Body of pancreas (tissue), 4 donors: ENCODE measurements around the gene GRB2.

Experiments used
- POLR2A ChIP-seq, 3 donors: fragments of 450-650 bp; IDR thresholded peaks; one replicate each; pipeline ENCODE4 v1.6.1; 2016; ENCODE audit warnings: antibody characterized with exemption in 3 of 3, mild to moderate bottlenecking in 2 of 3
- TF ChIP-seq, protein P1 (sequence below), 7 experiments: fragments of 450-650 bp in 4 of 7; fragments of 200-600 bp in 3 of 7; sonication (generic) in 3 of 7; IDR thresholded peaks; one replicate each; pipeline ENCODE4 v1.5.1; 2016 to 2019; ENCODE audit warnings: antibody characterized with exemption in 7 of 7

DNA sequence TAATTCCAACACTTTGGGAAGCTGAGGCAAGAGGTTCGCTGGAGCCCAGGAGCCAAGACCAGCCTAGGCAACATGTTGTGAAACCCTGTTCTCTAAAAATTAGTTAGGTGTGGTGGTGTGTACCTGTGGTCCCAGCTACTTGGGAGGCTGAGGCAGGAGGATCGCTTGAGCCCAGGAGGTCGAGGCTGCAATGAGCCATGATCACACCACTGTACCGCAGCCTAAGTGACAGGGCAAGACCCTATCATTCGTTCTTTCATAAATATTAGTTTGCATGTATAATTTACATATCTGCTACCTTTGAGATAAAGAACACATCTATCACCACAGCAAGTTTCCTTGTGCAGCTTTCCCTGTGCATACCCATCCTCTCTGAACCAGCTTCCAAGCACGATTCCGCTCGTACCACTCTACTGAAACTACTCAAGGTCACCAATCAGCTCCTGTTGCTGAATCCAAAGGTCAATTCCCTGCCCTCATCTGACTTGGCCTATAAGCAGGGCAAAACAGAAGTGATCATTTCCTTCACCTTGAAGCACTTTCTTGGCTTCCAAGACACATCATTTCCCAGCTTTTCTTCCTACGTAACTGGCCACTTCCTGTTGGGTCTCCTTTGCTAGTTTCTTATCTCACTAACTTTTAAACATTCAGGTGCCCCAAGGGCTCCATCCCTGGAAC is 49.1 kb downstream of the GRB2 start:
- TF ChIP-seq, protein P1, sequence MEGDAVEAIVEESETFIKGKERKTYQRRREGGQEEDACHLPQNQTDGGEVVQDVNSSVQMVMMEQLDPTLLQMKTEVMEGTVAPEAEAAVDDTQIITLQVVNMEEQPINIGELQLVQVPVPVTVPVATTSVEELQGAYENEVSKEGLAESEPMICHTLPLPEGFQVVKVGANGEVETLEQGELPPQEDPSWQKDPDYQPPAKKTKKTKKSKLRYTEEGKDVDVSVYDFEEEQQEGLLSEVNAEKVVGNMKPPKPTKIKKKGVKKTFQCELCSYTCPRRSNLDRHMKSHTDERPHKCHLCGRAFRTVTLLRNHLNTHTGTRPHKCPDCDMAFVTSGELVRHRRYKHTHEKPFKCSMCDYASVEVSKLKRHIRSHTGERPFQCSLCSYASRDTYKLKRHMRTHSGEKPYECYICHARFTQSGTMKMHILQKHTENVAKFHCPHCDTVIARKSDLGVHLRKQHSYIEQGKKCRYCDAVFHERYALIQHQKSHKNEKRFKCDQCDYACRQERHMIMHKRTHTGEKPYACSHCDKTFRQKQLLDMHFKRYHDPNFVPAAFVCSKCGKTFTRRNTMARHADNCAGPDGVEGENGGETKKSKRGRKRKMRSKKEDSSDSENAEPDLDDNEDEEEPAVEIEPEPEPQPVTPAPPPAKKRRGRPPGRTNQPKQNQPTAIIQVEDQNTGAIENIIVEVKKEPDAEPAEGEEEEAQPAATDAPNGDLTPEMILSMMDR (IDR thresholded peaks at IDR 0.05): no peak
- TF ChIP-seq POLR2A (IDR thresholded peaks at IDR 0.05): no peak
